Mesendoderm (in vitro differentiated cells): ENCODE results near the gene MEIS2.
A peak's percentile ranks its signal among the peaks of the same experiment; 100 is the strongest.

ENCODE experiments used
- DNase-seq: peaks from one replicate; pipeline ENCODE4 v3.0.0; 2013
- H2AK5ac ChIP-seq: 2 replicates; pipeline ENCODE4 v1.6.1; 2013; ENCODE audit warnings: low read length, inconsistent platforms
- H2BK120ac ChIP-seq: 2 replicates; pipeline ENCODE4 v1.6.1; 2013; ENCODE audit warnings: low read depth, mild to moderate bottlenecking, low read length, moderate library complexity, mixed read lengths
- H2BK15ac ChIP-seq: replicated peaks from 2 replicates; pipeline ENCODE4 v1.6.1; 2013; ENCODE audit warnings: low read depth, mild to moderate bottlenecking, moderate library complexity
- H2BK5ac ChIP-seq: 2 replicates; pipeline ENCODE4 v1.6.1; 2013; ENCODE audit warnings: low read length, inconsistent platforms
- H3K18ac ChIP-seq: 2 replicates; pipeline ENCODE4 v1.6.1; 2013; ENCODE audit warnings: mild to moderate bottlenecking, low read length, mixed read lengths
- H3K23ac ChIP-seq: one replicate; pipeline ENCODE4 v1.6.1; 2013; ENCODE audit warnings: low read length
- H3K27ac ChIP-seq: 2 replicates; pipeline ENCODE4 v1.5.1; 2013; ENCODE audit warnings: low read depth, mild to moderate bottlenecking, inconsistent platforms, low read length, moderate library complexity
- H3K27me3 ChIP-seq: 2 replicates; pipeline ENCODE4 v1.6.1; 2013; ENCODE audit warnings: low read length, control low read depth, mild to moderate bottlenecking, inconsistent platforms; ENCODE audit not compliant: insufficient read depth, poor library complexity
- H3K36me3 ChIP-seq: 2 replicates; pipeline ENCODE4 v1.6.1; 2013; ENCODE audit warnings: low read length, inconsistent platforms; ENCODE audit not compliant: control insufficient read depth, insufficient read depth
- H3K4ac ChIP-seq: one replicate; pipeline ENCODE4 v1.6.1; 2013; ENCODE audit warnings: low read depth, mild to moderate bottlenecking, low read length, moderate library complexity
- H3K4me1 ChIP-seq: 2 replicates; pipeline ENCODE4 v1.6.1; 2013; ENCODE audit warnings: low read depth, low read length, inconsistent platforms; ENCODE audit not compliant: control insufficient read depth
- H3K4me2 ChIP-seq: 2 replicates; pipeline ENCODE4 v1.6.1; 2013; ENCODE audit warnings: low read length
- H3K4me3 ChIP-seq: 2 replicates; pipeline ENCODE4 v1.5.1; 2013; ENCODE audit warnings: mild to moderate bottlenecking, low read length
- H3K56ac ChIP-seq: one replicate; pipeline ENCODE4 v1.6.1; 2013; ENCODE audit warnings: low read length
- H3K79me1 ChIP-seq: 2 replicates; pipeline ENCODE4 v1.6.1; 2013; ENCODE audit warnings: low read length, inconsistent platforms
- H3K79me2 ChIP-seq: 2 replicates; pipeline ENCODE4 v1.6.1; 2013; ENCODE audit warnings: mild to moderate bottlenecking, low read length; ENCODE audit not compliant: control insufficient read depth, insufficient read depth
- H3K9ac ChIP-seq: 2 replicates; pipeline ENCODE4 v1.6.1; 2013; ENCODE audit warnings: low read length, inconsistent platforms
- H4K5ac ChIP-seq: one replicate; pipeline ENCODE4 v1.6.1; 2013; ENCODE audit warnings: low read length
- H4K8ac ChIP-seq: one replicate; pipeline ENCODE4 v1.6.1; 2013; ENCODE audit warnings: low read depth, mild to moderate bottlenecking, control low read depth, low read length, moderate library complexity
- WGBS: extraction: QIAGEN DNeasy Blood & Tissue Kit; methylation state at CpG from one replicate; pipeline ENCODE4 v1.1.7; 2013; ENCODE audit warnings: low lambda C conversion rate, missing lambda C conversion rate; ENCODE audit not compliant: insufficient coverage; ENCODE audit errors: extremely low coverage; 5-methylcytosine and 5-hydroxymethylcytosine counted together

Gene MEIS2

DNA sequence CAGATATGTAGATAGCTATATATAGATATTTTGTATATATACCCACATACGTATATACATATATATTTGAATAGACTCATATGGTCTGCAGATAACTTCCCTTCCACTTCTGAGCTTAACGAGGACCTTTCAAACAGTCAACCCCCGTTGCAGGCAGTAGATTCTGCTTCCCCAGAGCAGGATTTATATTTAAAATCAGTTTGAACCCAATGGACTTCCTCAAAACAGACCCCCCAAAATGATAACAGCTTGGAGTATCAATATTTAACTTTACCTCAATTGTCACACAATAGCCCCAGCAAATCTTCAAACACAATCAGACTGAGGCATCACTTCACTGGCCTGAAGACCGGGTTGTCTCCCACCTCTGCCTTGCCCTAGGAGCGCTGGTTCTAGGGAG is 218.3 kb downstream of the MEIS2 start:
- no peak overlapping the region for H4K5ac ChIP-seq
- H2BK15ac ChIP-seq, result no peak overlapping the region
- WGBS, result no CpG with 5 or more reads among the region's 5 CpGs
- no peak overlapping the region for H3K9ac ChIP-seq
- H2BK5ac ChIP-seq, result no peak overlapping the region
- H3K18ac ChIP-seq, result no peak overlapping the region
- H3K27me3 ChIP-seq, result peaks cover 65% of the 10 kb centered on the region
- no peaks in the 10 kb centered on the region for H3K36me3 ChIP-seq
- H2BK120ac ChIP-seq, result no peak overlapping the region
- no peak for DNase-seq
- no peak overlapping the region for H2AK5ac ChIP-seq
- no peak overlapping the region for H3K4ac ChIP-seq
- no peak overlapping the region for H4K8ac ChIP-seq
- peaks cover 2% of the 10 kb centered on the region for H3K4me1 ChIP-seq
- H3K4me3 ChIP-seq, result no peak overlapping the region
- no peak overlapping the region for H3K23ac ChIP-seq
- no peaks in the 10 kb centered on the region for H3K79me2 ChIP-seq
- H3K79me1 ChIP-seq, result no peaks in the 10 kb centered on the region
- H3K27ac ChIP-seq, result no peak overlapping the region
- no peak overlapping the region for H3K4me2 ChIP-seq
- H3K56ac ChIP-seq, result no peak overlapping the region

DNA sequence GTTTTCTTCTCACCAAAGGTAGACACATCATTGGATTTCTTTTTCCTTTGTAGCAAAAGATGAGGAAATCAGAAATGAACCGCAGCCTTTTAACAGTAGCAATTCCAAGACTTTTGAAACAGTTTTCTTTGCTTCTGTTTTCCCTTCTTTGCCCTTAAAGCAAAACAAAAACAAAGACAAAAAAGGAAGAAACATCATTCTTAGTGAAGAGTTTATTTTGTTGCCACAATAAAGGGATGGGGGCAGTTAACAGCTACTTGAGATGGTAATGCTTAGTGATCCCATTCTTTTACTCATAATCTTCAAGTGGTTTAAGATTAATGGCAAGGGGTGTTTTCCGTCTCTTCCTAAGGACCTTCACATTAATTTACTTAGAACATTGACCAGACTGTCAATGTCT is 218.8 kb downstream of the MEIS2 start:
- no peak overlapping the region for H2BK5ac ChIP-seq
- H3K56ac ChIP-seq, result no peak overlapping the region
- no peak overlapping the region for H2BK120ac ChIP-seq
- H3K79me2 ChIP-seq, result no peaks in the 10 kb centered on the region
- no peak overlapping the region for H4K8ac ChIP-seq
- no peaks in the 10 kb centered on the region for H3K79me1 ChIP-seq
- WGBS, result no CpG with 5 or more reads among the region's 2 CpGs
- no peak overlapping the region for H3K18ac ChIP-seq
- H3K4me1 ChIP-seq, result peaks cover 2% of the 10 kb centered on the region
- H3K36me3 ChIP-seq, result no peaks in the 10 kb centered on the region
- no peak overlapping the region for H3K9ac ChIP-seq
- no peak overlapping the region for H2AK5ac ChIP-seq
- H2BK15ac ChIP-seq, result no peak overlapping the region
- no peak overlapping the region for H3K4me3 ChIP-seq
- peaks cover 63% of the 10 kb centered on the region for H3K27me3 ChIP-seq
- no peak overlapping the region for H4K5ac ChIP-seq
- no peak overlapping the region for H3K23ac ChIP-seq
- no peak overlapping the region for H3K27ac ChIP-seq
- no peak overlapping the region for H3K4ac ChIP-seq
- DNase-seq, result no peak
- H3K4me2 ChIP-seq, result no peak overlapping the region

DNA sequence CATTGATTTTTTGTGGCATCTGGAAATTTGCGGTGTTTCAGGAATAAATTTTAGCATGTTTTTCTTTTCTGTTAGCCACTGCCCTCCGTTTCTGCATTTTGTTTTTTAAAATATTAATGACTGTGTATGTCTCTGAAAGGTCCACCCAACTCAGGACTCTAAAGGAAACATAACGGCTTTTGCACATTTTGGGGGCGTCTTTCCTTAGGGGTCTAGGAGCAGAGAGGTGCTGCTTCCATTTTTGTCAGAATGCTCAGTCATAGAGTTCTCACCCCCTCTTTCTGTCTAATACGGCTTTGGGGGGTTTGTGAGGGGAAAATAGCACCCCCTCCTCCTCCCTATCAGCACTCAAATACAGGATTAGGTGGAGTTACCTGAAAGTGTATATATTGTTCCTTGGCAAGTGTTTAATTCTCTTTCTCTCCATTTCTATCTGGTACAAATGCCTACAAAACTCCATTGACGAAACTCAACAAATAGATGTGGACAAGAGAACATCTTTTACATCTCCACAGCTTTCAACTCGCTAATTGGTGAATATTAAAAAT is 219.4 kb downstream of the MEIS2 start:
- Histone ChIP-seq H3K4me3 (no peak overlapping the region), H3K4me2 (no peak overlapping the region), H3K79me1 (no peaks in the 10 kb centered on the region), H4K5ac (no peak overlapping the region), H3K56ac (no peak overlapping the region), H3K27ac (no peak overlapping the region), H2BK5ac (no peak overlapping the region), H3K4me1 (peaks cover 2% of the 10 kb centered on the region), H3K36me3 (no peaks in the 10 kb centered on the region), H3K4ac (no peak overlapping the region), H2BK120ac (no peak overlapping the region), H2AK5ac (no peak overlapping the region), H3K18ac (no peak overlapping the region), H2BK15ac (no peak overlapping the region), H3K27me3 (peaks cover 60% of the 10 kb centered on the region), H4K8ac (no peak overlapping the region), H3K23ac (no peak overlapping the region), H3K79me2 (no peaks in the 10 kb centered on the region), H3K9ac (no peak overlapping the region)
- WGBS, result no CpG with 5 or more reads among the region's 7 CpGs
- no peak for DNase-seq

DNA sequence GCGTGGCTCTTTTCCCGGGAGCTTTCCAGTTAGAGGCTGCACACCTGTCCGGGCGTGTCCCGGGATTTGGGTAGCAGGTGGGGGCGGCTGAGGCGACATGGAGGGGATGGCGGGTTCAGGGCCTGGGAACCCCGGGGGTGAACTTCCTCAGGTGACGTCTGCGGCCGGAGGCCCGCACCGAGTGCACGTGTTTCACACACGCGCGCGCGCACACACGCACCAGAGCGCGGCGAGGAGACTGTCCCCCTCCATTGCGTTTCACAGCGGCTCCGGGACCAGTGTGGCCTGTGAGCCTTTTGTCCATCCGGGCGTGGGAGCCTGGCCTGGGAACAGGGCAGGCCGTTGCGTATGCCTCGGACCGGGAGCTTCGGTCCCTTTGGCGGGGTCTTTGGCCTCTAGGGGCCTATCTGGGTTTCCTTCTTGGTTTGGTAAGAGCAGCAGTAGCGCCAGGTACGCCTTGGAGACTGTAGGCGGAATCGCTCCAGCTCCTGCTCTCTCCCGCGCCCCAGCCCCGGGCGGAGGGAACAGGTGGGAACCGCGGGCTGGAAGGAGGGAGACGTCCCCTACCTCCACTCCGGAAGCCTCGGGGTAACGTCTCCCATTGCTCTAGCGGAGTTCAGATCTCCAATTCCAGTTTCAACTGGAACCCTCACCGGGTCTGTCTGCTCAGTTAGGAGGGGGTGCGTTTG is 220.0 kb downstream of the MEIS2 start:
- Histone ChIP-seq H2AK5ac (no peak overlapping the region), H3K9ac (peak overlapping the region; percentile 35), H2BK5ac (no peak overlapping the region), H3K4me3 (no peak overlapping the region), H3K27ac (no peak overlapping the region), H3K23ac (peak overlapping the region; percentile 10), H3K4me2 (peak overlapping the region; percentile 47), H4K5ac (no peak overlapping the region), H3K4me1 (peaks cover 2% of the 10 kb centered on the region), H3K79me2 (no peaks in the 10 kb centered on the region), H2BK15ac (no peak overlapping the region), H3K27me3 (peaks cover 56% of the 10 kb centered on the region), H4K8ac (no peak overlapping the region), H3K79me1 (no peaks in the 10 kb centered on the region), H3K4ac (no peak overlapping the region), H3K36me3 (no peaks in the 10 kb centered on the region), H3K56ac (peak overlapping the region; percentile 51), H3K18ac (no peak overlapping the region), H2BK120ac (no peak overlapping the region)
- WGBS, result no CpG with 5 or more reads among the region's 52 CpGs
- DNase-seq, result peak; percentile 76

DNA sequence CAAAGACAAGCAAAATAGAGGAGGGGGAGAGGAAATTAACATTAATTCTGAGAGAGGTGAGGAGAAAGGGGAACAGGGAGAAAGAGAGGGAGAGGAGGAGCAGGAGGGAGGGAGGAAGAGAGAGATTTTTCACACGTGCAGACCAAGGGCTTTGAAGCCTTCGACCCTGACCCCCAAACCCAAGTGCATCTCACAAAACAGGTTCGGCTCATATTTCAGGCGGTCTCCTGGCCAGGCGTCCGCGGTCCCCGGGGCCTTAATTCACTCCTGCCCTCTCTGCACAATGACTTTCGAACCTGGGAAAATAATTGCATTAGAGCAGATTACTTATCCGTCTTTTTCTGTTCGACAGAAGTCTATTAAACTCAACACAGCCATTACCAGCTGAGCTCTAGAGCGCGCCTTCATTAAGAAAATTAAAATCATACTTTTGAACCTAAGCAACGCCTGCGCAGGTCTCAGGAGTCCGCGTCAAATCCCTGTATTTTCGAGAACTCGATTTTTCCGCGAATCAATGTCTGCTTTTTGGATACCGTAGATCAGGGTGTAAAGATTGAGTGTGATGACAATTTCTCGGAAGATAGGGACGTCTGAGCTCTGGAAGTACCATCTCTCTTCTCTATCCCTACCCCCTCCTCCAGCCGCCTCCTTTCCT is 220.7 kb downstream of the MEIS2 start:
- H2AK5ac ChIP-seq, result no peak overlapping the region
- H3K56ac ChIP-seq, result no peak overlapping the region
- no peak overlapping the region for H3K27ac ChIP-seq
- H3K4ac ChIP-seq, result no peak overlapping the region
- H3K79me1 ChIP-seq, result no peaks in the 10 kb centered on the region
- no peak overlapping the region for H2BK120ac ChIP-seq
- H4K5ac ChIP-seq, result no peak overlapping the region
- H3K23ac ChIP-seq, result no peak overlapping the region
- no peak overlapping the region for H3K4me2 ChIP-seq
- no CpG with 5 or more reads among the region's 25 CpGs for WGBS
- no peak overlapping the region for H3K9ac ChIP-seq
- no peak overlapping the region for H2BK15ac ChIP-seq
- H3K18ac ChIP-seq, result no peak overlapping the region
- H3K79me2 ChIP-seq, result no peaks in the 10 kb centered on the region
- H4K8ac ChIP-seq, result no peak overlapping the region
- H3K27me3 ChIP-seq, result peaks cover 52% of the 10 kb centered on the region
- H3K4me3 ChIP-seq, result no peak overlapping the region
- H3K36me3 ChIP-seq, result no peaks in the 10 kb centered on the region
- H2BK5ac ChIP-seq, result no peak overlapping the region
- H3K4me1 ChIP-seq, result peaks cover 2% of the 10 kb centered on the region
- DNase-seq, result no peak
